Subcutaneous adipose tissue (tissue), 4 donors: Measurements from ENCODE around the gene CLEC11A. TPM values are rescaled to one million over a fixed set of nuclear protein-coding genes. Genes with fewer than 3 reads are reported as not detected.

ENCODE experiments used
- CTCF ChIP-seq: fragments of 450-650 bp; IDR thresholded peaks from one replicate; pipeline ENCODE4 v1.5.1; 2016; ENCODE audit warnings: low read depth, mild to moderate bottlenecking, control low read depth, antibody characterized with exemption, moderate library complexity
- total RNA-seq, 4 donors: library from RNA; depleted of rRNA; stranded (reverse); fragments of >200 nt; gene quantifications; one replicate each; pipeline ENCODE4 v1.1.0, GENCODE V29; 2016

CLEC11A gene
- total RNA-seq, 4 donors from 2014 or later = 4.1 to 23.5 (median 9.6) TPM

GRCh38 chr19:50688766-50689165 is 34.4 kb upstream of the CLEC11A start:
- no peak for TF ChIP-seq CTCF

- TF ChIP-seq CTCF = no peak
Observed at GRCh38 chr19:50690439-50690838, 32.7 kb upstream of the CLEC11A start.

GRCh38 chr19:50693064-50693975 is 29.8 kb upstream of the CLEC11A start:
- no peak for TF ChIP-seq CTCF

- no peak for TF ChIP-seq CTCF
Observed at GRCh38 chr19:50694815-50695145, 28.4 kb upstream of the CLEC11A start.

- TF ChIP-seq CTCF = no peak
Observed at GRCh38 chr19:50695251-50696093, 27.7 kb upstream of the CLEC11A start.

GRCh38 chr19:50696094-50696483 is 27.1 kb upstream of the CLEC11A start:
- no peak for TF ChIP-seq CTCF

- no peak for TF ChIP-seq CTCF
Observed at GRCh38 chr19:50697414-50698124, 25.6 kb upstream of the CLEC11A start.
